HG02943 (cell line): ENCODE data around the gene IQSEC2.

Experiments
- ATAC-seq: cut with Tn5 transposase; IDR thresholded peaks from one replicate; pipeline ENCODE4 v1.9.1; 2021; ENCODE audit warnings: mild to moderate bottlenecking, low read depth, moderate library complexity; ENCODE audit not compliant: unreplicated experiment

IQSEC2 gene

DNA sequence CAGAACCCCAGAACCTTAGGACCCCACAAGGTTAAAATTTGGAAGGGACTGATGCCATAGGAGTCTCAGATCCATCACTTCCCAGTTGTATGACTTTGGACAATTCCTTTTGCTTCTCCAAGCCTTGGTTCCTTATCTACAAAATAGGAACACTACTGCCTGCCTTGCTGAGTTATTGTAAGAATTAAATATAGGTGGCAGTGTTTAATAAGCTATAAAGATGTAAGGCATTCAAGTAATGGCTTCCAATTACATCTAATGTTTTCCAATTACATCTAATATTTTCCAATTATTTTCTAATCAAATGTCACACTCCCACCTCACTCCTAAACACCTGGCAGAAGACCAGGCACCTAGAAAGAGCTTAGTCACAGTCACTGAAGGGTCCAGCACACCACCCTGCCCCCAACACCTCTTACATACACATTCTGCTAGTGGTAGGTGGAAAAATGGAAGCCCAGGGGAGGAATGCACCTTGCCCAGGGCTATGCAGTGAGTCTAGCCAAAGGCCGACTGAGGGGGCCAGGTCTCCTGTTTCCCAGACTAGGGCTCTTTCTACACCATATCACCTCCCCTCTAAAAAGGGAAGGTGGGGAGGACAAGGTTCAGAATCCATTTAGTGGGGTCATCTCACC, 31.9 kb downstream of the IQSEC2 start:
- no peak for ATAC-seq

GRCh38 chrX:53247928-53248327, 33.5 kb downstream of the IQSEC2 start:
- no peak for ATAC-seq

DNA sequence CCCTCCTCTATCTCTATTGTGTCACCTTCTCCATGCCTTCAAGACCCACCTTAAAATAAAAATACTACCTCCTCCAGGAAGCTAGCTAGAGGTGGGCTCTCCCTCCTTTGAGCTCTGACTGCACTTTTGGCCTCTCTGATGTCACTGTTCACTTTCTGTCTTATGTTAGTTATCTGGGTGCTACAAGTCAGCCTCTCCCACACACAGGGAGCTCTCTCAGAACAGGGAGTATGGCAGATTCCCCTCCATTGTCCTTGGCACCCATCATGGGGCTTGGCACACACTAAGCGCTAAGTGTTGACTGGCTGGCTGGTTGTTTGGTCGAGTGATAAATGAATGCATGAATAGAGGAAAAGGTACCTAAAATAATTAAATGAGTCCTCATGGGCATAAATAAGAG, 35.2 kb downstream of the IQSEC2 start:
- ATAC-seq = no peak

GRCh38 chrX:53244610-53245009, 36.8 kb downstream of the IQSEC2 start:
- ATAC-seq = no peak

GRCh38 chrX:53242310-53242709, 39.1 kb downstream of the IQSEC2 start:
- ATAC-seq = no peak

DNA sequence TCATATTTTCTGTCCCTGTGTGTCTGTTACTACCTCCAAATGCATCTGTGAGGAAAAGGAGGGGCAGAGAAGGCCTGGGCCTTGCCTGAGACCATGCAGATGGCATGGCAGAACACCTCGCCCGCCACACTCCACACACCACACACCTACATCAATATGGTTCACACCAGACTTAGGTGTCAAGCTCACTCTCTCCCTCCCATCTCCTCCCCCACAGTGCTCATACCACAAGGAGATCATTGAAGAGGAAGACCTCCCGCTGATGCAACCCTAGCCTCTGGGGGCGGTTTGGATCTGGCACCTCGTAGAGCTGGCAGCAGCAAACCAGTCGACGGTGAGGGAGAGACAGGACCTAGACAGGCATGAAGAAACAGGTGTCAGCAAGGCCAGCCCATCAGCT, 39.8 kb downstream of the IQSEC2 start:
- ATAC-seq = no peak

GRCh38 chrX:53239474-53239873, 41.9 kb downstream of the IQSEC2 start:
- ATAC-seq = no peak

GRCh38 chrX:53237056-53237455, 44.3 kb downstream of the IQSEC2 start:
- ATAC-seq = no peak

DNA sequence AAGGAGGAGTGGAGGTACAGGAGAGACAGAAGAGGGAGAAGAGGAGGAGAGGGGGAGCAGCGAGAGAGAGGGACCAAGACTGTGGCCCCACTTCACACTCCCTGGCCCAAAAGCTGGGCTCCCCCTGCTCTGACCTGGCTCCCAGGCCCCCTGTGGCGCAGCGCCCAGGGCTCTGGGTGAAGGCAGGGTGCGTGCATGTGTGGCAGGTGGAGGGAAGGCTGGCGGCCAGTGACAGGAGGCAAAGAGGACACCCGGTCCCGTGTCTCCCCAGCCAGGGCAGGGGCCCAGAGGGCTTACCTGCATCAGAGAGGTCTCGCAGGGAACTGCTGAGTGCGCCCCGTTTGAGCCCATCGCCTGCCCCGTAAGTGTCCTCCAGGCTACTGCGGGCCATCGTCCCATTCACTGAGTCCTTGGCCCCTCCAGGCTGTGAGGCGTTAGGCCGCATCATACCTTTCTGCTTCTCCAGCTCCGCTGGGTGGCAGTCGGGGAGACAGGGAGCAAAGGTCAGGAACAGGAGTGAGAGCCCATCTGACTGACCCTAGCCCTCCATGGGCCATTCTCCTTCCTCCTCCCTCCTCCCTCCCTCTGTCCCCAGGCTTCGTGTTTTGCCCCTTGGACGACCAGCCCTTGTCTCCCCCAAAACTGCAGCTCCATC, 45.2 kb downstream of the IQSEC2 start:
- ATAC-seq = no peak

DNA sequence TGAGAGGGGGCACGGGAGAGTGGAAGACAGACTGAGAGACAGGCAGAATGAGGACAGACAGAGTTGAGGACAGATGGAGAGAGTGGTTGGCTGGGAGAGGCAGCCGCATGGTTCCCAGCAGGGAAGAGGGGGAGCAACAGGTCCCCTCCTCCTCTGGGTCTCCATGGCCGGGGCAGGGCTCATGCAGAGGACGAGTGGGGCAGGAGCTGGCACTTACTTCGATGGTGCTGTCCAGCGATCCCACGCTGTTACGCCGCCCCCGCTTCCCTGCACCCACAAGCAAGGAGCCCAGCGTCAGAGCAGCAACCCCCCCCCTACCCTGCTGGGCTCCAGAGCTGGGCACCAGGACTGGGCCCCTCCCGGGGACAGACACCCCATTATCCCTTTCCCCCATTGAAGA, 45.8 kb downstream of the IQSEC2 start:
- no peak for ATAC-seq

GRCh38 chrX:53234484-53234883, 46.9 kb downstream of the IQSEC2 start:
- no peak for ATAC-seq

DNA sequence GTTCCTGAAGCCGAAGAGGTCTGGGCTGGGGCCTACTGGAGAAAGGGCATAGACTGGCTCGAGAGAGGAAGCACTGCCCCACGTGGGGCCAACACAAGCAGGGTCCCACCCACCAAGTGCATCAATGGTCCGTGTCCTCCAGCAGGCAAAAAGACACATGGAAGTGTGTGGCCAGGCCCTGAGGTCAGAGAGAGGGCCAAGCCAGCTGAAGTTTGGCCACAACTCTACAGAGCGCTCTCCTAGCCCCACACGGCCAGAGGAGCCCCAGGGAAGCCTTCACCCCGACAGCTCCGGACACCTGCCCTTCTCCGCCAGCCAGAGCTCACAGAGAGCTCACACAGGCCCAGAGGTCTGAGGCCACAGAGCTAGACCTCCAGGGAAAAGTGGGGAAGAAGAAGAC, 47.8 kb downstream of the IQSEC2 start:
- ATAC-seq = no peak

DNA sequence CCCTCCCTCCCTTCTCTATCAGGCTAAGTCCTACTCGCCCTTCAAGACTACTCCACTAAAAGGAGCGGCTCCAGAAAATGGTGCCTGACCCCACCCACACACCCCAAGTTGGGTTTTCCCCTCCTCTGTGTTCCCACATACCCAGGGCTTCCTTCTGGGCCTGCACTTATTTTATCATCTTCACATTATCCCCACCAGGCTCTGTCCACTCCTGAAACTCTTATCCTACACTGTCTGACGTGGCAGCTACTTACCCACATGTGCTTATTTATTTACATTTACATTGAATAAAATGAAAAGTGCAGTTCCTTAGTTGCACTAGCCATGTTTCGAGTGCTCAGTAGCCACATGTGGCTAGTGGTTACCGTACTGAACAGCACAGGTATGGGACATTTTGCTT, 51.3 kb downstream of the IQSEC2 start:
- no peak for ATAC-seq

- no peak for ATAC-seq
Measured at GRCh38 chrX:53227224-53227765, 54.1 kb downstream of the IQSEC2 start.

GRCh38 chrX:53224860-53225797, 56.3 kb downstream of the IQSEC2 start, which contains the start of gene KDM5C:
KDM5C (minus strand) TSS chrX:53225207; CDS start chrX:53224889, 318 bp downstream.
- peak; percentile 77 for ATAC-seq

- ATAC-seq = peak; percentile 8
Measured at GRCh38 chrX:53223955-53224859, 57.2 kb downstream of the IQSEC2 start.

DNA sequence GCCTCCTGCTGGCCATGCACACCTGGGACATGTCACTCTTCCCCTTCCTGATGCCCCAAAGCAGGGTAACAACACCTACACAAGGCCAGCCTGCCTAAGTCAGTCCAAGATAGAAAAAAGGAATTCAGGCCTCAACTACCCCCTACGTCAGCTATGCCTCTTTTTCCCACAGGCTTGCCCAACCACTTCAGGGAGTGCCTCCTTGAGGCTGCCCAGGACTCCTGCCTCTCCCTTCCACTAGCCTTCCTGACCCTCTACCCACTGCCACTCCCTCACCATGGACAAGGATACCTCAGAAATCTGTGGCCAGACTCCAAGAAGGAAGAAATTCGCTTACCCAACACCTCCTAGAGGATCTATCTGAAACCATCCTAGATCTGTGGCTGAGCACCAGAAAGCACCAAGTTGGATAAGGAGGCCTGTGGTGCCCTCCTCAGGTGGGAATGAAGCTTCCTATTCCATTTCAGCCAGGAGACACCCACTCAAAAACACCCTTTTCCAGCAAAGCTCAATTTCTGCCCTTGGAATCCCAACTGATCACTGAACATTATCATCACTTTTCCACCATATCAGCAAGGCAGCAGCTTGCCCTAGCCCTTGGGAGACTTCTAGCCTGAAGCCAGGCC, 58.2 kb downstream of the IQSEC2 start:
- no peak for ATAC-seq
